GM18499 (cell line): Measurements from ENCODE around the gene CLEC5A.
A peak's percentile ranks its signal among the peaks of the same experiment; 100 is the strongest.
"Not testable (repeated sequence)": the region's sequence is repeated elsewhere in the genome, so short reads cannot be mapped to it uniquely, and the experiment has no call there.

Experiments
- ATAC-seq: cut with Tn5 transposase; IDR thresholded peaks from one replicate; pipeline ENCODE4 v1.9.1; 2021; ENCODE audit warnings: moderate number of reproducible peaks; ENCODE audit not compliant: insufficient read depth, unreplicated experiment

Gene CLEC5A

DNA sequence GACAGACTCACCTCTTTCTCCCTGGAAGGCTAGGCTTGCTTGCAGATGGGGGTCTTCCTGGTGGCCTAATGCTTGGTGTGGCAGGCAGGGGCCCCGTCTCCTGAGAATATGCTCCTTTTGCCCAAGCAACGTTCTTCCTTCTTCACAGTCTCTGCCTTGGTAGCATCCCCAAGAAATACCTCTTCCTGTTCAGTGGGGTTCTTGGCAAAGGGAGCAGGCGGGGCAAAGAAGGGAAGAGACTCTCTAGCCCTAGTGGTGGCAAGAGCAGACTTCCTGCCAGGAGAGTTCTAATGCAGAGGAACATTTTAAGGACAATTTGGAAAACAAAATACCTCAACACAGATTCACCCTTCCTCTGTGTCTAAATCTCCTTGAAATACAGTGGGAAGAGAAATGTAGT, at the start of gene CLEC5A:
Gene CLEC5A, minus strand, starts transcription at position 179 of the 400 bp plus-strand sequence. CDS start 682 bp downstream, outside the sequence.
- ATAC-seq: no peak

DNA sequence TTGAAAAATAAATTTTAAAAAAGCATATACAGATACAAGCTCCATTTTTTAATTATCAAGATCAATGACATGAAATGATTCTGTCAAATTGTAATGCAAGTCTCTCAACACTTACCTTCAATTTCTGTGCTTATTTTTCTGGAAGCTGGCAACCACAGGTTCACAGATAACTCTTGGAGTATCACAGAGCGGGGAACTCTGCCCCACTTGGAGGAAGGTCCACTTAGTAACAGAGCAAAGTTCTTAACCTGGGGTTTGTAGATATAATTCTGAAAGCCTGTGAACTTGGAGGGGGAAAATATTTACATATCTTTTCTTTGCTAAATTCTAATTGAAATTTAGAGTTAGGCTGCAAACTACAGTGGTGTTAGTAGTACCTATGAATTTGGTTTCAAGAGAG, 46.6 kb upstream of the CLEC5A start:
- no peak for ATAC-seq

DNA sequence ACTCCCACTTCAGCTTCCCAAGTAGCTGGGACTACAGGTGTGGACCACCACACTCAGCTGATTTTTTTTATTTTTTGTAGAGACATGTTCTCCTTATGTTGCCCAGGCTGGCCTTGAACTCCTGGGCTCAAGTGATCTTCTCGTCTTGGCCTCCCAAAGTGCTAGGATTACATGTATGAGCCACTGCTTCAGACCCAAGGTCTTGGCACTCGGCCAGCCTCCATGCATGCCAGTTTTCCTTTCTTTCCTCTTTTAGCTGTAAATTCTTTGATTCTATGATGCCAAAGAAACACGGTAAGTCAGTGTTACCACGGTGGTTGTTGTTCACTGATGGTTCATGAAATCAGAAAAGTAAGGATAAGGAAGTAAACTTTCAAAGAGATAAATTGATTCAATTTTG, 45.9 kb upstream of the CLEC5A start:
- ATAC-seq: no peak

DNA sequence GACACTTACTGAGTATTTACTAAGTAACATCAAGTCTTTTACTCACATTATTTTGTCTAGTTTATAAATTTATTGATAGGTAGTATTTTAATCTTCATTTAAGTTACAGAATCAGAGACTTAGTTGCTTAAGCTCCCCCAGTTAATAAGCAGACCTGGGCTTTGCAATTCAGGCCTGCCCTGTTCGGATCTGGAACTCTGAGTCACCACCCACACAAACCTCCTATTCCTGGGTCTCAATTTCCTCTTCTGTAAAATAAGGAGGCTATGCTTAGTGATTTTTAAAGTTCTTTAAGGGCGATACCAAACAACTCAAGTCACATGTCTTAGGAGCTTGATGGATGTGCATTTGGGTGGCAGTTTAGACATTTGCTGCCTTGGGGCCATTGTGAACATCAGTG, 45.4 kb upstream of the CLEC5A start:
- no peak for ATAC-seq

- no peak for ATAC-seq
These were observed 44.4 kb upstream of the CLEC5A start for GRCh38 chr7:141991140-141991539.

- ATAC-seq: no peak
These were observed 43.4 kb upstream of the CLEC5A start for GRCh38 chr7:141990011-141990725.

GRCh38 chr7:141987803-141988202, 41.0 kb upstream of the CLEC5A start:
- ATAC-seq: not testable (repeated sequence)

- no peak for ATAC-seq
These were observed 40.1 kb upstream of the CLEC5A start for GRCh38 chr7:141986923-141987322.

- not testable (repeated sequence) for ATAC-seq
These were observed 39.2 kb upstream of the CLEC5A start for GRCh38 chr7:141985926-141986325.

DNA sequence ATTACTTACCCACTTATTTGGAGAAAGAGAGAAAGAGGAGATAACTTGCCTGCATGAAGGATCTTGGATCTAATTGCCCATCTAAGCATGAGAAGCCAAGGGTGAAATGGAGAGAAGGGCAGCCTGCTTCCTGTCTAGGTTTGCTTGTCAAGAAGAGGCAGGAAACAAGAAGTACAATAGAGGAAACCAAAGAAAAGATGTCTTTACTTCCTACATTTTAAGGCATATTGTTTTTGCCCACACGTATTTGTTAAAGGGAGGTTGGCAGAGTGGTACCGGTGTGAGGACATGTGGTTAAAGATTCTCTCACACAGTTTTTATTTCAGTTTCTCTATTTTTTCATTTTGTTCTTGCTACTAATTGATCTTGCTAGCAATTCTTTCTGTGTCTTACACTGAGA, 32.8 kb upstream of the CLEC5A start:
- no peak for ATAC-seq

GRCh38 chr7:141978351-141978750, 31.6 kb upstream of the CLEC5A start:
- ATAC-seq: no peak

GRCh38 chr7:141976524-141977245, 29.9 kb upstream of the CLEC5A start:
- no peak for ATAC-seq

- peak; percentile 44 for ATAC-seq
These were observed 29.2 kb upstream of the CLEC5A start for GRCh38 chr7:141975806-141976523.

DNA sequence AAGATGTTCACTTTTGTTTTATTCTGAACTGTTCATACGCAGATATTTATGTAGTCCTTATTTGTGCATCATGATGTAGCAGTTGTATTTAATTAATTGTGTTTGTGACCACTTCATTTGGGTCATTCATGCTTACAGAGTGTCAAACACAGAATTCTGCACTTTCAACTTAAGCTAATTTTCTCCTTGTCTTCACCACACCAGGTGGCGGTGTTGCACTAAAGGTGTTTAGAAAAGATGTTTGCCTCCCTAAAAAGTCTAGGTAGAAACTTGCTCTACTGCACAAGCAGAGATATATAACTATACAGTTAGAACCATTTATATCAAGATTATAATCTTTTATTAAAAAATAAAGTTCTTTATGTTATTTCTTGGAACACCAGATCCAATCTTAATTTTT, 28.1 kb upstream of the CLEC5A start:
- no peak for ATAC-seq

- no peak for ATAC-seq
These were observed 26.9 kb upstream of the CLEC5A start, which contains the start of gene TAS2R38 for GRCh38 chr7:141973673-141974072. TSS of gene TAS2R38 (minus strand) at chr7:141973773. CDS start at chr7:141973689, 84 bp downstream.

GRCh38 chr7:141960687-141961422, 14.1 kb upstream of the CLEC5A start:
- peak; percentile 99 for ATAC-seq

- ATAC-seq: no peak
These were observed 9.3 kb upstream of the CLEC5A start for GRCh38 chr7:141956084-141956483.

DNA sequence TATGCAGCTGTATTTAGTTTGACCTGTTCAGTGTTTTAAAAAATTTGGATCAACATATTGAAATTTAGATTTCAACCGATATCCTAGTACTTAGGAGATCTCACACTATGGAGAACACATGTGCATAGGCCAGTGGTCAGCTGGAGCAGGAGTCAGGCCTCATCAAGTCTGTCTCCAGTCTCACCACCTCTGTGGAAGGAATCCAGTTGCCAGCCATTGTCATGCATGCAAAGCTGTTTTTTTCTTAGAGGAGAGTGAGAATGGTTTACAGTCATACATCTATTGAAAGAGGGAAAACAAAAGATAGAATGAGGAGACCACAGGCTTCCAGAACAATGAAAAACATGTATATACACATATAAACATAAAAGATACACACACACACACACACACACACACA, 7.6 kb upstream of the CLEC5A start:
- ATAC-seq: no peak

- no peak for ATAC-seq
These were observed 5.7 kb upstream of the CLEC5A start for GRCh38 chr7:141952461-141952860.

- no peak for ATAC-seq
These were observed 4.0 kb upstream of the CLEC5A start for GRCh38 chr7:141950806-141951205.
